Hematopoietic multipotent progenitor cell (in vitro differentiated cells): ENCODE measurements around the gene B3GNT4. TPM values are rescaled to one million over a fixed set of nuclear protein-coding genes. Genes with fewer than 3 reads are reported as not detected.
"Not testable (repeated sequence)": the region's sequence is repeated elsewhere in the genome, so short reads cannot be mapped to it uniquely, and the experiment has no call there.

Source experiments
- DNase-seq, 3 donors: peaks; one replicate each; pipeline ENCODE4 v3.0.0-alpha.2; 2011 to 2015; ENCODE audit warnings: low read depth in 2 of 3, low spot score in 2 of 3
- total RNA-seq: library from RNA; depleted of rRNA; stranded (reverse); fragments of >200 nt; gene quantifications from one replicate; pipeline ENCODE4 v1.2.3, GENCODE V29; 2012

Gene B3GNT4
- 0.27 TPM for total RNA-seq

- peak in 2 of 3 donors; percentile 31 to 43 for DNase-seq
Observed at GRCh38 chr12:122203301-122204166, at the start of gene B3GNT4. B3GNT4 (plus strand) TSS chr12:122203709; CDS start chr12:122204619, 910 bp downstream.

- DNase-seq = peak in 2 of 3 donors; percentile 19 to 27
Observed at GRCh38 chr12:122155705-122156104, 47.8 kb upstream of the B3GNT4 start.

- no peak for DNase-seq
Observed at GRCh38 chr12:122158700-122159285, 44.7 kb upstream of the B3GNT4 start.

GRCh38 chr12:122159882-122160281, 43.6 kb upstream of the B3GNT4 start:
- DNase-seq = no peak

GRCh38 chr12:122160761-122161160, 42.7 kb upstream of the B3GNT4 start:
- no peak for DNase-seq

- DNase-seq = no peak
Observed at GRCh38 chr12:122161682-122162081, 41.8 kb upstream of the B3GNT4 start.

GRCh38 chr12:122162976-122163375, 40.5 kb upstream of the B3GNT4 start:
- DNase-seq = no peak

GRCh38 chr12:122166422-122167349, 36.8 kb upstream of the B3GNT4 start:
- DNase-seq = no peak

- DNase-seq = no peak
Observed at GRCh38 chr12:122167356-122167925, 36.1 kb upstream of the B3GNT4 start.

- no peak for DNase-seq
Observed at GRCh38 chr12:122168492-122168891, 35.0 kb upstream of the B3GNT4 start.

- DNase-seq = no peak
Observed at GRCh38 chr12:122171399-122171798, 32.1 kb upstream of the B3GNT4 start.

GRCh38 chr12:122172262-122172939, 31.1 kb upstream of the B3GNT4 start:
- DNase-seq = no peak

GRCh38 chr12:122174155-122174845, 29.2 kb upstream of the B3GNT4 start, which contains the start of gene IL31:
IL31 (minus strand) TSS chr12:122174221; CDS start chr12:122174172, 49 bp downstream.
- no peak for DNase-seq

- DNase-seq = not testable (repeated sequence)
Observed at GRCh38 chr12:122176473-122176872, 27.0 kb upstream of the B3GNT4 start.

- peak in 2 of 3 donors; percentile 45 to 52 for DNase-seq
Observed at GRCh38 chr12:122182887-122183587, 20.5 kb upstream of the B3GNT4 start, which contains the start of gene LRRC43. LRRC43 (plus strand) TSS chr12:122183123; CDS start chr12:122183145, 22 bp downstream.

GRCh38 chr12:122183588-122183940, 19.9 kb upstream of the B3GNT4 start:
- no peak for DNase-seq

GRCh38 chr12:122184517-122184916, 19.0 kb upstream of the B3GNT4 start:
- peak in 1 of 3 donors; percentile 28 for DNase-seq

- DNase-seq = no peak
Observed at GRCh38 chr12:122185079-122185478, 18.4 kb upstream of the B3GNT4 start.
